NCI-H146 (cell line): Measurements from ENCODE around the gene EDDM3A.

Experiments used
- DNase-seq: peaks from one replicate; lab custom pipeline; 2025; lab: John Stamatoyannopoulos, UW

The EDDM3A gene

DNA sequence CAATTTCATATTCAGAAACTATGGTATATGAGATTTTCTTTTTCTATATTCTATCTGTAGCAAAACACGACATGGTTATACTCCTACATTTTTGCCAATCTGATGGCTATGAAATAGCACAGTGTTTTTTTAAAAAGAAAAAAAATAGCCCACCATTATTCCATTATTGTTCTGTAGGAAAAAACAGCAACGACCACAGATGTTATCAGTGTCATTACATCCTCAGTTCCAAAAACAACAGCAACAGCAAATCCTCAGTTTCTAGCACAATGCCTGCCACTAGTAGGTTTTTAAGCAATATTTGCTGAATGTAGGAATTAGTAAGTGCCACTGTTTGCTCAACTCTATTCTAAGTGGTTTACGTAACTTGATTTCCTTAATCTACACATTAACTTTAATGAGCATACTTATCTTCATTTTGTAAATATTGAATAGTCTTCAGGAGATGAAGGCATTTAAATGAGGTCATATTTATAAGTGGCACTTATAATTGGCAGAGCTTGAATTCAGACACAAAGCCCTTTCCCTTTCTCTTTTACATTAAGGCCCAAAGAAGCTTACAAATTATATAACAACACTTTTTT, 43.6 kb downstream of the EDDM3A start:
- no peak for DNase-seq

DNA sequence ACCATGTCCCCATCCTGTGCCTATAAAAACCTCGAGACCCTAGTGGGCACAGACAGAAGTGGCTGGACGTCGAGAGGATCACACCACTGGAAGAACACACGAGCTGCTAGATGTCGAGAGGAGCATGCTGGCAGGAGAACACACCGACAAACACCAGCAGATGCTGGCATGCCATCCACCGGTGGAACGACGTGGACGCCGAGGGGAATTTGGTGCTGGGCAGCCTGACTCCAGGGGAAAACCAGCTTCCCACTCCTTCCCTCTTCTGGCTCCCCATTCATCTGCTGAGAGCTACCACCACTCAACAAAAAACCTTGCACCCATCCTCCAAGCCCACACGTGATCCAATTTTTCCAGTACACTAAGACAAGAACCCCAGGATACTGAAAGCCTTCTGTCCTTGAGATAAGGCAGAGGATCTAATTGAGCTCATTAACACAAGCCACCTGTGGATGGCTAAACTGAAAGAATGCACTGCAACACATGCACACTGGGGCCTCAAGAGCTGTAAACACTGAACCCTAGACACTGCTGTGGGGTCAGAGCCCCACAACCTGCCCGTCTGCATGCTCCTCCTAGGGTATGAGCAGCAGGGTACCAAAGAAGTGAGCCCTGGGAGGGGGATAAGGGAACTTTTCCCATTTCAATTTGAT, 44.9 kb downstream of the EDDM3A start:
- DNase-seq = no peak

DNA sequence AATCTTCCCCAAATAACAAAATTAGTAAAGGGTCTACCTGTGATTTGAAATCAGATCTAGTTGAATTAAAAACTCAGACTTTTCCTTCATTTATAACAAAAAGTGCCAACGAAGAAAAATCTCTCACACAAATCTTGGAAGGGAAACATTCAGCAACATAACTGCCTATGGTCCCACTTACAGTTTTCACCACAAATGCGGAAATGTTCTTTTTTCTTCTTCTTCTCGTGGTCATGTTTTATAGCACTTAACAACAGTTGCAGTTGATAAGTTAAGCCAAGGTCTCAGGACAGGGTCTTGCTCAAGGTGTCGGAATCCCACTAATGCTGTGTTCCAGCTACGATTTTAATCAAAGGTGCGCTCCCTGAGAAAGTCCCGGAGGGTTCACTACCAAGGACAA, 45.5 kb downstream of the EDDM3A start:
- DNase-seq = no peak

DNA sequence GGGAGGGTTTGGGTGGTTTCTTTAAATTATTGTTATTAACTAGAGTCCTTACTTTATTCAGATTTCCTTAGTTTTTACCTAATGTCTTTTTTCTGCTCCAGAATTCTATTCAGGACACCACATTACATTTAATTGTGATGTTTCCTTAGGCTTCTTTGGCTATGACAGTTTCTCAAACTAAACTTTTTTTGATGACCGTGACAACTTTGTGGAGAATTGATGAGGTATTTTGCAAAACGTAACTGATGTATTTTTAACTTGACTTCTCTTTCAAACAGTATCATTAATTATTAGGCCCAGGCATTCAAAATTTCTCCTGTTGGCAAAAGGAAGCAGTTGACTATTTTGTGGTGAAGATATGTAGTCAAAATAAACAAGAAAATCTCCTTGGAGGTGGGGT, 45.9 kb downstream of the EDDM3A start:
- no peak for DNase-seq

DNA sequence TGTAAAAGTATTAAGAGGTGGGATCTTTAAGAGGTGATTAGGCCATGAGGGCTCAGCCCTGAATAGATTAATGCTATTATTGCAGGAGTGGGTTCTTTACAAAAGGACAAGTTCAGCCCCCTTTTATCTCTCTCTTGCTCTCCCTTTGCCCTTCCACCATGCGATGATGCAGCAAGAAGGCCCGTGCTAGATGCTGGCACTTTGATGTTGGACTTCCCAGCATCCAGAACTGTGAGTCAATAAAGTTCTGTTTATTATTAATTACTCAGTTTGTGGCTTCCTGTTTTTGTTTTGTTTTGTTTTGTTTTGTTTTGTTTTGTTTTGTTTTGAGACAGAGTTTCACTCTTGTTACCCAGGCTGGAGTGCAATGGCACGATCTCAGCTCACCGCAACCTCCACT, 46.9 kb downstream of the EDDM3A start:
- no peak for DNase-seq

DNA sequence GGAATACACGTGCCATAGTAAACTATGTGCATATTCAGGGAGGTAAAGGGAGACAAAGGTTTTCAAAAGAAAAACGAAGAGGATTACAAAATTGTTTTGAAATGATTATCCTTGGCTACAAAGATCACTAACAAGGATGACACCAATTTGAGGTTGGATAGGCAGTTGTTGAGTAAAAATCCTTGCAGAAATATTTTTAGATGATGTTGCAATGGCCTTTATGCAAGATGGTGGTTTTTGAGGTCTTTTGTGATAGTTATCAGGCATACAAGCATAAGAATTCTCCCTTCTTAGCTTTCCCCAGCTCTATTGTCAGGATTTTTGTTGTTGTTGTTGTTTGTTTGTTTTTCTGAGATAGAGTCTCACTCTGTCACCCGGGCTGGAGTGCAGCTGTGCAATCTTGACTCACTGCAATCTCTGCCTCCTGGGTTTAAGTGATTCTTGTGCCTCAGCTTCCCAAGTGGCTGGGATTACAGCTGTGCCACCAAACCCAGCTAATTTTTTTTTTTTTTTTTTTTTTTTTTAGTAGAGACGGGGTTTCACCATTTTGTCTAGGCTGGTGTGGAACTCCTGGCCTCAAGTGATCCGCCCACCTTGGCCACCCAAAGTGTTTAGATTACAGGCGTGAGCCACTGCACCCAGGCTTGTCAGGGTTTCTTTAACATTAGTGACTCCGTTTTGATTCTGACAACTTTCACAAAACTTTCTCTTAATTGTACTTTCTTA, 49.1 kb downstream of the EDDM3A start:
- DNase-seq = no peak

DNA sequence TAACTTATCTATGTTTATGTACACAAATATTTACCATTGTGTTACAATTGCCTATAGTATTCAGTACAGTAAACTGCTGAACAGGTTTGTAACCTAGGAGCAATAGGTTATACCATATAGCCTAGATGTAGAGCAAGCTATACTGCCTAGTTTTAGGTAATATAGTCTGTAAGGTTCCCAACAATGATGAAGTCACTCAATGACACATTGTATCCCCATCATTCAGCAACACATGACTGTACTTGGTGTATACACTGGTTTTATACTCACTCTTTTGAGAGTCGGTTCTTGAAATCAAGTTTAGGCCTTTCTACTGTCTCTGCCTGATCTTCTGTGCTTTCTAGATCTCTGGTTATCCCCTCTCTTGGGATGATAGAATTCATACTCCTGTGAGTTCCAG, 51.5 kb downstream of the EDDM3A start:
- no peak for DNase-seq
